PC-9 (cell line): ENCODE measurements around the gene EPHB2. TPM values are rescaled to one million over a fixed set of nuclear protein-coding genes. Genes with fewer than 3 reads are reported as not detected.

Source experiments
- BruUV-seq: library from RNA; stranded (reverse); fragments of 400-500 nt; replicated peaks from 2 replicates; lab custom pipeline; 2021; lab: Mats Ljungman, UMichigan
- CTCF ChIA-PET: fragments of 300-600 bp; sonication (Branson Sonifier 250); formaldehyde crosslinking; loops from one replicate; lab custom pipeline; 2022; ENCODE audit warnings: antibody characterized with exemption; lab: Charles Lee
- POLR2A ChIA-PET: fragments of 300-600 bp; sonication (Branson Sonifier 250); formaldehyde crosslinking; loops from one replicate; lab custom pipeline; 2022; ENCODE audit warnings: antibody characterized with exemption; ENCODE audit not compliant: unreplicated experiment; lab: Charles Lee
- DNase-seq, 2 experiments: peaks; one replicate each; pipeline versions ENCODE4 v3.0.0 to v3.0.0-alpha.2; 2015 to 2022; ENCODE audit warnings: mixed read lengths in 1 of 2
- H2AFZ ChIP-seq: fragments of 200-600 bp; sonication (generic); 2 replicates; pipeline ENCODE4 v1.8.1; 2017; ENCODE audit warnings: antibody characterized with exemption
- H3F3A ChIP-seq: fragments of 200-600 bp; sonication (generic); 2 replicates; pipeline ENCODE4 v1.8.1; 2017; ENCODE audit warnings: antibody characterized with exemption, mild to moderate bottlenecking, low read depth; ENCODE audit not compliant: insufficient read depth
- H3K27ac ChIP-seq: fragments of 200-600 bp; sonication (generic); 2 replicates; pipeline ENCODE4 v1.6.1; 2016; ENCODE audit warnings: mixed run types
- H3K27me3 ChIP-seq: fragments of 200-600 bp; sonication (generic); 2 replicates; pipeline ENCODE4 v1.6.1; 2016; ENCODE audit warnings: low read depth, mixed run types; ENCODE audit not compliant: insufficient read depth
- H3K36me3 ChIP-seq: fragments of 200-600 bp; sonication (generic); 2 replicates; pipeline ENCODE4 v1.6.1; 2016; ENCODE audit warnings: low read depth, mixed run types
- H3K4me1 ChIP-seq: fragments of 200-600 bp; sonication (generic); replicated peaks from 2 replicates; pipeline ENCODE4 v1.6.1; 2016; ENCODE audit warnings: mixed run types; ENCODE audit not compliant: insufficient read depth
- H3K4me2 ChIP-seq: fragments of 200-600 bp; sonication (generic); 2 replicates; pipeline ENCODE4 v1.6.1; 2017; ENCODE audit warnings: mixed run types
- H3K4me3 ChIP-seq: fragments of 200-600 bp; sonication (generic); 2 replicates; pipeline ENCODE4 v1.6.1; 2016; ENCODE audit warnings: mixed run types
- H3K79me2 ChIP-seq: fragments of 200-600 bp; sonication (generic); 2 replicates; pipeline ENCODE4 v1.6.1; 2017; ENCODE audit warnings: low read depth, mixed run types
- H3K9me2 ChIP-seq: fragments of 200-600 bp; sonication (generic); 2 replicates; pipeline ENCODE4 v1.8.1; 2017; ENCODE audit warnings: mild to moderate bottlenecking; ENCODE audit not compliant: insufficient read depth
- H3K9me3 ChIP-seq: fragments of 200-600 bp; sonication (generic); 2 replicates; pipeline ENCODE4 v1.8.1; 2016; ENCODE audit warnings: low read depth; ENCODE audit not compliant: insufficient read depth
- H4K20me1 ChIP-seq: fragments of 200-600 bp; sonication (generic); 2 replicates; pipeline ENCODE4 v1.8.1; 2017; ENCODE audit not compliant: insufficient read depth
- CTCF ChIP-seq: fragments of 200-600 bp; sonication (generic); conservative IDR thresholded peaks from 2 replicates; pipeline ENCODE4 v1.6.1; 2017; ENCODE audit warnings: mixed run types, antibody characterized with exemption, mild to moderate bottlenecking, moderate library complexity
- EZH2 ChIP-seq: fragments of 200-600 bp; sonication (generic); IDR thresholded peaks from 2 replicates; pipeline ENCODE4 v1.8.0; 2017; ENCODE audit warnings: antibody characterized with exemption, low read depth
- intact Hi-C: fragments of 100-400 bp; cut with micrococcal nuclease; formaldehyde crosslinking; loops from one replicate; pipeline ENCODE4 v1.10.0; 2022; ENCODE audit not compliant: unreplicated experiment
- total RNA-seq: library from RNA; stranded (reverse); gene quantifications from 2 replicates; pipeline ENCODE4 v1.2.3, GENCODE V29; 2021

EPHB2 gene
- total RNA-seq, 1 experiment from 2014 or later = 26.7 TPM

- no peak overlapping the region for H2AFZ ChIP-seq
- H4K20me1 ChIP-seq = no peaks in the 10 kb centered on the region
- no peak overlapping the region for H3K4me2 ChIP-seq
- H3K27me3 ChIP-seq = no peaks in the 10 kb centered on the region
- no peaks in the 10 kb centered on the region for H3K9me3 ChIP-seq
- no peak for TF ChIP-seq CTCF
- TF ChIP-seq EZH2 = no peak
- H3K4me3 ChIP-seq = no peak overlapping the region
- H3F3A ChIP-seq = no peaks in the 10 kb centered on the region
- ChIA-PET CTCF (no interaction called here), POLR2A (no interaction called here)
- DNase-seq = no peak
- H3K9me2 ChIP-seq = no peaks in the 10 kb centered on the region
- BruUV-seq = no TSS peak
- no peaks in the 10 kb centered on the region for H3K79me2 ChIP-seq
- intact Hi-C loops = no loop called here
- no peaks in the 10 kb centered on the region for H3K4me1 ChIP-seq
- H3K36me3 ChIP-seq = no peaks in the 10 kb centered on the region
- no peak overlapping the region for H3K27ac ChIP-seq
Measured at GRCh38 chr1:22853651-22854185, 143.1 kb downstream of the EPHB2 start.

DNA sequence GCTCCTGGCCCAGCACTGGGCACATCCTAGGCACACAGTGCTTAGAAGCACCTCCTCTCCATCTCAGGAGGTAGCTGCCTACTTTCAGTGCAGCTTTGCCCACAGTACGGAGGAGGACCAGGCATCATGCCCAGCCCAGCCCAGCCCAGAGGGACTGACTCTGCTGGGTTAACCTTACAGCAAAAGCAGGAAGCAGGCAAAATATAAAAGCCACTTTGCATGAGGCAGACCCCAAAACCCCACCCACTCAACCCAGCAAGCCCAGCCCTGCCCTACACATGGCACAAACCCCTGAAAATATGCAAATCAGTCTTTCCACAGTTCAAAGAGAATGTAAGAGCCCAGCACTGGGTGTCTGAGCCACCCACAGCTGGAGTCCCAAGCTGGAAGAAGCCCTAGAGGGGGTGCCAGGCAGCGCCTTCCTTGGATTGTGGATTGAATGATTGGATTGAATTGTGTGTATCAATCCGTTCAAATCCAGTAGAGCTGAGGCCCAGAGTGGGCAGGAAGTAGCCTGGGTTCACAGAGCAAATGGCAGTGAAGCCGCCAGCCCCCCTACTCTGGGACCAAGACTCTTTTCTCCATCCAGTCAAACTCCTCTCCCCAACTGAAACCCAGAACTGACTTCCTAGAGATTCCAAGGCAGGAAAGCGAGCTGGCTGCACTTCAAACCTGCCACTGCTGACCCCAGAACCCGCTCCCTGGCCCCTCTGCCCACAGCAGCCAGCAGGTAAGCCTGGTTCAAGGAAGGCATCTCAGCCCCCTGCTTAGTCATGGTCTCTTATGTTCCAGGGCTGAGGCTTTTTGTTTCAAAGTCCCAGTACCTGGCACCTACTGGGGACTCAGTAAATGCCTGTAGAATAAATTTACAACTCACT is 144.3 kb downstream of the EPHB2 start:
- ChIA-PET POLR2A (no interaction called here), CTCF (no interaction called here)
- Histone ChIP-seq H3K27me3 (no peaks in the 10 kb centered on the region), H4K20me1 (no peaks in the 10 kb centered on the region), H3K4me1 (no peaks in the 10 kb centered on the region), H3K9me3 (no peaks in the 10 kb centered on the region), H3K4me3 (no peak overlapping the region), H2AFZ (no peak overlapping the region), H3K4me2 (no peak overlapping the region), H3K9me2 (no peaks in the 10 kb centered on the region), H3F3A (no peaks in the 10 kb centered on the region), H3K79me2 (no peaks in the 10 kb centered on the region), H3K36me3 (no peaks in the 10 kb centered on the region), H3K27ac (no peak overlapping the region)
- no peak for TF ChIP-seq EZH2
- no peak for TF ChIP-seq CTCF
- no TSS peak for BruUV-seq
- DNase-seq = no peak
- intact Hi-C loops = no loop called here

GRCh38 chr1:22855668-22856606 is 145.3 kb downstream of the EPHB2 start:
- DNase-seq = no peak
- intact Hi-C loops = no loop called here

More at GRCh38 chr1:22855668-22856606, 145.3 kb downstream of the EPHB2 start:
- Histone ChIP-seq H2AFZ (no peak overlapping the region), H3K27me3 (no peaks in the 10 kb centered on the region), H3K4me2 (no peak overlapping the region), H3K4me3 (no peak overlapping the region), H3K79me2 (no peaks in the 10 kb centered on the region), H3K4me1 (peaks cover 3% of the 10 kb centered on the region), H4K20me1 (no peaks in the 10 kb centered on the region), H3F3A (peaks cover 2% of the 10 kb centered on the region; the same call in 1 of the 2 replicates), H3K9me2 (no peaks in the 10 kb centered on the region), H3K27ac (no peak overlapping the region), H3K9me3 (no peaks in the 10 kb centered on the region), H3K36me3 (no peaks in the 10 kb centered on the region)
- TF ChIP-seq EZH2 = no peak
- no peak for TF ChIP-seq CTCF
- no TSS peak for BruUV-seq
- ChIA-PET CTCF (no interaction called here), POLR2A (no interaction called here)
